Lower leg skin (tissue), 3 donors: Measurements from ENCODE around the gene CS.

ENCODE experiments used
- POLR2A ChIP-seq, 2 donors: fragments of 450-650 bp; IDR thresholded peaks; one replicate each; pipeline ENCODE4 v1.6.1; 2016 to 2017; ENCODE audit warnings: antibody characterized with exemption in 2 of 2, mild to moderate bottlenecking in 1 of 2, moderate library complexity in 1 of 2
- TF ChIP-seq, protein P1 (sequence below), 3 donors: fragments of 450-650 bp; IDR thresholded peaks; one replicate each; pipeline ENCODE4 v1.5.1; 2016; ENCODE audit warnings: antibody characterized with exemption in 3 of 3, mild to moderate bottlenecking in 3 of 3, moderate library complexity in 2 of 3

DNA sequence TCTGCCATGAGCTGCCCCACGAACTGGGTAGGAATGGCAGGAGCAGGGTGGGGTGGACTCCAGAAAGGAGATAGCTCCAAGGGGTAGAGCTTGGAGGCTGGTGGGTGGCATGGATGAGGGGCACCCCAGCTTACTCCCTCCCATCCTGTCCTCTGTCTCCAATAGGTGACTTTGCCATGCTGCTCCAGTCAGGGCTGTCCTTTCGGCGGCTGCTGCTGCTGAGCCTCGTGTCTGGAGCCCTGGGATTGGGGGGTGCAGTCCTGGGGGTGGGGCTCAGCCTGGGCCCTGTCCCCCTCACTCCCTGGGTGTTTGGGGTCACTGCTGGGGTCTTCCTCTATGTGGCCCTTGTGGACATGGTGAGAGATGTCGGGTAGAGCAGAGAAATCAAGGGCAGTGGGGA is 63.1 kb downstream of the CS start:
- TF ChIP-seq, protein P1, sequence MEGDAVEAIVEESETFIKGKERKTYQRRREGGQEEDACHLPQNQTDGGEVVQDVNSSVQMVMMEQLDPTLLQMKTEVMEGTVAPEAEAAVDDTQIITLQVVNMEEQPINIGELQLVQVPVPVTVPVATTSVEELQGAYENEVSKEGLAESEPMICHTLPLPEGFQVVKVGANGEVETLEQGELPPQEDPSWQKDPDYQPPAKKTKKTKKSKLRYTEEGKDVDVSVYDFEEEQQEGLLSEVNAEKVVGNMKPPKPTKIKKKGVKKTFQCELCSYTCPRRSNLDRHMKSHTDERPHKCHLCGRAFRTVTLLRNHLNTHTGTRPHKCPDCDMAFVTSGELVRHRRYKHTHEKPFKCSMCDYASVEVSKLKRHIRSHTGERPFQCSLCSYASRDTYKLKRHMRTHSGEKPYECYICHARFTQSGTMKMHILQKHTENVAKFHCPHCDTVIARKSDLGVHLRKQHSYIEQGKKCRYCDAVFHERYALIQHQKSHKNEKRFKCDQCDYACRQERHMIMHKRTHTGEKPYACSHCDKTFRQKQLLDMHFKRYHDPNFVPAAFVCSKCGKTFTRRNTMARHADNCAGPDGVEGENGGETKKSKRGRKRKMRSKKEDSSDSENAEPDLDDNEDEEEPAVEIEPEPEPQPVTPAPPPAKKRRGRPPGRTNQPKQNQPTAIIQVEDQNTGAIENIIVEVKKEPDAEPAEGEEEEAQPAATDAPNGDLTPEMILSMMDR (IDR thresholded peaks at IDR 0.05): no peak
- TF ChIP-seq POLR2A (IDR thresholded peaks at IDR 0.05): no peak
